A673 (cell line): Measurements from ENCODE around the gene SNRPA1.

ENCODE experiments used
- CTCF ChIP-seq: fragments of 300-800, 200-600 bp; sonication (generic); conservative IDR thresholded peaks from 2 replicates; pipeline ENCODE4 v1.5.1; 2017; ENCODE audit warnings: low read depth, mild to moderate bottlenecking, antibody characterized with exemption, low read length, moderate library complexity, mixed read lengths
- EZH2 ChIP-seq: fragments of 200-600 bp; sonication (generic); IDR thresholded peaks from 2 replicates; pipeline ENCODE4 v1.6.1; 2017; ENCODE audit warnings: borderline replicate concordance, low read depth, mild to moderate bottlenecking, mixed read lengths, antibody characterized with exemption, low read length; ENCODE audit not compliant: poor library complexity, severe bottlenecking

- TF ChIP-seq CTCF, result no peak
- TF ChIP-seq EZH2, result no peak
These were observed 54.7 kb downstream of the SNRPA1 start for GRCh38 chr15:101240358-101240757.
